Panc1 (cell line): ENCODE measurements around the gene ELK4.

Experiments used
- POLR2AphosphoS5 ChIP-seq: IDR thresholded peaks from 2 replicates; pipeline ENCODE4 v1.6.1; 2012; ENCODE audit warnings: mild to moderate bottlenecking, low read depth, low read length, moderate library complexity
- TF ChIP-seq, protein P1 (sequence below): fragments of 450-650 bp; IDR thresholded peaks from 2 replicates; pipeline ENCODE4 v1.5.1; 2017; ENCODE audit warnings: mild to moderate bottlenecking

DNA sequence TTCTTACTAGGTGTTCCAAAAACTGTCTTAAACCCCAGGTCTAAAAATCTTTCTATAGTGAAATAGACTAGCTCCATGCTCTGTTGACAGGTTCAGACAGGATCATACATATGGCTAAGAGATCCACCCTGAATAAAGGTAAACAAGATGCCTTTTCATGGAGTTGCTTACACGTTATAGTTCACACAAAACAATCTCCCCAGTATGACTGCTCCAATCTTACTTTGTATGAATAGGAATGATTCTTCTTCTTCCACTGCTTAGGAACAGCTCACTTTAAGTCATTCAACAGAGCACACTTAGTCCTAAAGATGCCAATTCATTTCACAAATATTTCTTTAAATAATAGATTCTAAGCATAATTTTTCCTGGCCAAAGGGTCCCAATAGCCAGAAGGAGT, 16.0 kb downstream of the ELK4 start:
- TF ChIP-seq, protein P1, sequence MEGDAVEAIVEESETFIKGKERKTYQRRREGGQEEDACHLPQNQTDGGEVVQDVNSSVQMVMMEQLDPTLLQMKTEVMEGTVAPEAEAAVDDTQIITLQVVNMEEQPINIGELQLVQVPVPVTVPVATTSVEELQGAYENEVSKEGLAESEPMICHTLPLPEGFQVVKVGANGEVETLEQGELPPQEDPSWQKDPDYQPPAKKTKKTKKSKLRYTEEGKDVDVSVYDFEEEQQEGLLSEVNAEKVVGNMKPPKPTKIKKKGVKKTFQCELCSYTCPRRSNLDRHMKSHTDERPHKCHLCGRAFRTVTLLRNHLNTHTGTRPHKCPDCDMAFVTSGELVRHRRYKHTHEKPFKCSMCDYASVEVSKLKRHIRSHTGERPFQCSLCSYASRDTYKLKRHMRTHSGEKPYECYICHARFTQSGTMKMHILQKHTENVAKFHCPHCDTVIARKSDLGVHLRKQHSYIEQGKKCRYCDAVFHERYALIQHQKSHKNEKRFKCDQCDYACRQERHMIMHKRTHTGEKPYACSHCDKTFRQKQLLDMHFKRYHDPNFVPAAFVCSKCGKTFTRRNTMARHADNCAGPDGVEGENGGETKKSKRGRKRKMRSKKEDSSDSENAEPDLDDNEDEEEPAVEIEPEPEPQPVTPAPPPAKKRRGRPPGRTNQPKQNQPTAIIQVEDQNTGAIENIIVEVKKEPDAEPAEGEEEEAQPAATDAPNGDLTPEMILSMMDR = no peak
- no peak for TF ChIP-seq POLR2AphosphoS5
